RWPE2 (cell line): Measurements from ENCODE around the gene CIC.

ENCODE experiments used
- ATAC-seq: fragments of 200-7000 bp; cut with Tn5 transposase; 3 replicates; pipeline ENCODE4 v1.9.1; 2021; ENCODE audit warnings: low read depth
- DNase-seq: peaks from one replicate; pipeline ENCODE4 v3.0.0-alpha.2; 2020; ENCODE audit warnings: low spot score
- H3K27ac ChIP-seq: fragments of 450-650 bp; 2 replicates; pipeline ENCODE4 v1.5.1; 2017; ENCODE audit warnings: mild to moderate bottlenecking; ENCODE audit not compliant: poor library complexity, severe bottlenecking
- H3K27me3 ChIP-seq: fragments of 250-450 bp; sonication (Bioruptor Pico); 2 replicates; pipeline ENCODE4 v1.5.1; 2021; ENCODE audit warnings: mild to moderate bottlenecking, moderate library complexity; ENCODE audit not compliant: insufficient read depth, poor library complexity, severe bottlenecking
- H3K36me3 ChIP-seq: fragments of 250-450 bp; sonication (Bioruptor Pico); 2 replicates; pipeline ENCODE4 v1.5.1; 2020; ENCODE audit warnings: low read depth, mild to moderate bottlenecking, moderate library complexity
- H3K4me1 ChIP-seq: fragments of 250-450 bp; sonication (Bioruptor Pico); 2 replicates; pipeline ENCODE4 v1.5.1; 2021; ENCODE audit warnings: mild to moderate bottlenecking, moderate library complexity; ENCODE audit not compliant: insufficient read depth, poor library complexity, severe bottlenecking
- H3K4me3 ChIP-seq: fragments of 250-450 bp; sonication (Bioruptor Pico); 2 replicates; pipeline ENCODE4 v1.5.1; 2021; ENCODE audit warnings: mild to moderate bottlenecking, moderate library complexity; ENCODE audit not compliant: severe bottlenecking
- H3K9me3 ChIP-seq: fragments of 250-450 bp; sonication (Bioruptor Pico); 2 replicates; pipeline ENCODE4 v1.5.1; 2021; ENCODE audit warnings: mild to moderate bottlenecking, moderate library complexity; ENCODE audit not compliant: severe bottlenecking
- CTCF ChIP-seq: fragments of 450-650 bp; IDR thresholded peaks from one replicate; pipeline ENCODE4 v1.5.1; 2017; ENCODE audit warnings: mild to moderate bottlenecking, moderate library complexity; ENCODE audit not compliant: poor library complexity, severe bottlenecking

The CIC gene

GRCh38 chr19:42294471-42295137 lies 25.6 kb downstream of the CIC start:
- no peak for TF ChIP-seq CTCF
- H3K36me3 ChIP-seq: peaks cover 57% of the 10 kb centered on the region
- no peak for DNase-seq

GRCh38 chr19:42295342-42295741 lies 26.3 kb downstream of the CIC start:
- Histone ChIP-seq H3K4me3 (no peak overlapping the region), H3K4me1 (no peaks in the 10 kb centered on the region), H3K27ac (no peak overlapping the region), H3K9me3 (no peaks in the 10 kb centered on the region), H3K27me3 (no peaks in the 10 kb centered on the region), H3K36me3 (peaks cover 55% of the 10 kb centered on the region)
- no peak for TF ChIP-seq CTCF
- ATAC-seq: no peak
- DNase-seq: no peak

More at GRCh38 chr19:42294471-42295137, 25.6 kb downstream of the CIC start:
- no peak overlapping the region for H3K4me3 ChIP-seq
- no peak for ATAC-seq
- no peaks in the 10 kb centered on the region for H3K9me3 ChIP-seq
- H3K27me3 ChIP-seq: no peaks in the 10 kb centered on the region
- H3K27ac ChIP-seq: no peak overlapping the region
- no peaks in the 10 kb centered on the region for H3K4me1 ChIP-seq

- TF ChIP-seq CTCF: peak; percentile 91
- ATAC-seq: peak; percentile 68; the same call in 2 of the 3 replicates
- DNase-seq: no peak
- Histone ChIP-seq H3K27me3 (no peaks in the 10 kb centered on the region), H3K4me3 (no peak overlapping the region), H3K36me3 (peaks cover 49% of the 10 kb centered on the region), H3K4me1 (no peaks in the 10 kb centered on the region), H3K9me3 (no peaks in the 10 kb centered on the region), H3K27ac (no peak overlapping the region)
Measured at GRCh38 chr19:42295831-42296525, 26.9 kb downstream of the CIC start.

DNA sequence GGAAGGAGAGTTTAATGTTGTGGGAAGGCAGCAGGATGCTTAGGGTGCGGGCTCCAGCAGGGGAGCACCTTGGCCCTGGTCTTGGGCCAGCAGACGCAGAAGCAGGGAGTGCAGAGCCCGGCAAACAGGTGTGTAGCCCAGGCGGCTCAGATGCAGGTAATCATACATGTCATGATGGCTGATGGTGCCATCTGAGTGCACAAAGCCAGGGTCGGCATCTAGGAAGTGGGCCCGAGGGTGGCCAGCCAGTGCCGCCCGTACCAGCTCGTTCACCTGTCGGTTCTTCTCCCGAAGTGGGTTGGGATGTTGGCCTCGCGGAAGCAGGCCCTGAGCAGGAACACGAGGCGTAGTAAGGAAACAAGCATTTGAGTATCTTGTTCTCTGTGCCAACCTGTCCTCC lies 28.0 kb downstream of the CIC start:
- H3K4me3 ChIP-seq: no peak overlapping the region
- ATAC-seq: no peak
- TF ChIP-seq CTCF: no peak
- H3K27ac ChIP-seq: no peak overlapping the region
- no peaks in the 10 kb centered on the region for H3K9me3 ChIP-seq
- peaks cover 38% of the 10 kb centered on the region for H3K36me3 ChIP-seq
- peaks cover 6% of the 10 kb centered on the region for H3K4me1 ChIP-seq
- peak; percentile 41 for DNase-seq
- no peaks in the 10 kb centered on the region for H3K27me3 ChIP-seq
